Left lung (tissue), 8 donors: ENCODE data around the gene GRAPL. TPM values are rescaled to one million over a fixed set of nuclear protein-coding genes. Genes with fewer than 3 reads are reported as not detected.

Experiments used
- polyA plus RNA-seq, 6 donors: library from polyadenylated mRNA; unstranded; fragments of 120-200 nt; gene quantifications; one replicate each; pipeline ENCODE4 v1.2.1, GENCODE V29; 2013; ENCODE audit not compliant: insufficient read length in 6 of 6
- total RNA-seq, 2 donors: library from RNA; stranded (reverse); fragmentation: NEBNext Ultra II Directional; extraction: Animal tissue kit (Norgen Biotek cat#: 25700); gene quantifications; one replicate each; pipeline ENCODE4 v1.2.1, GENCODE V29; 2021
- donor health status: DM: no; HTN: yes; CAD: no.
- donor health status: DM: no; HTN: no; CAD: no.

Gene GRAPL
- total and polyA plus RNA-seq, 8 donors, result 4.8 to 18.5 (median 10.3) TPM

Other genes with a start within 250 kb of the GRAPL start
- not detected for gene SLC5A10, start 175.4 kb upstream of the GRAPL start, total RNA-seq
- 1 to 10 TPM in 1 of 6 donors, under 1 TPM in 5; 0.60 to 1.0 (median 0.77) TPM for gene SLC5A10, start 175.4 kb upstream of the GRAPL start, polyA plus RNA-seq
- gene FAM83G, start 122.8 kb upstream of the GRAPL start, total RNA-seq, result 10 to 100 TPM in 1 of 2 donors, 1 to 10 TPM in 1; 8.8 to 12.1 TPM
- 1 to 10 TPM; 2.9 to 3.9 (median 3.5) TPM for gene FAM83G, start 122.8 kb upstream of the GRAPL start, polyA plus RNA-seq
- 10 to 100 TPM in 1 of 2 donors, 1 to 10 TPM in 1; 5.4 to 10.6 TPM for gene GRAP, start 80.6 kb upstream of the GRAPL start, total RNA-seq
- gene GRAP, start 80.6 kb upstream of the GRAPL start, polyA plus RNA-seq, result 10 to 100 TPM; 11.9 to 15.7 (median 14.3) TPM
- gene EPN2, start 109.8 kb downstream of the GRAPL start, total RNA-seq, result 10 to 100 TPM; 43.3 to 49.1 TPM
- gene EPN2, start 109.8 kb downstream of the GRAPL start, polyA plus RNA-seq, result 10 to 100 TPM; 44.1 to 51.5 (median 48.8) TPM
- 10 to 100 TPM; 11.4 to 14.1 TPM for gene B9D1, start 235.1 kb downstream of the GRAPL start, total RNA-seq
- 10 to 100 TPM; 16.4 to 24.1 (median 22.0) TPM for gene B9D1, start 235.1 kb downstream of the GRAPL start, polyA plus RNA-seq